GM18907 (cell line): ENCODE results near the gene SLC2A3.
"Not testable (repeated sequence)": the region's sequence is repeated elsewhere in the genome, so short reads cannot be mapped to it uniquely, and the experiment has no call there.

ENCODE experiments used
- ATAC-seq: cut with Tn5 transposase; IDR thresholded peaks from one replicate; pipeline ENCODE4 v1.9.1; 2021; ENCODE audit warnings: mild to moderate bottlenecking, moderate library complexity; ENCODE audit not compliant: unreplicated experiment

The SLC2A3 gene

DNA sequence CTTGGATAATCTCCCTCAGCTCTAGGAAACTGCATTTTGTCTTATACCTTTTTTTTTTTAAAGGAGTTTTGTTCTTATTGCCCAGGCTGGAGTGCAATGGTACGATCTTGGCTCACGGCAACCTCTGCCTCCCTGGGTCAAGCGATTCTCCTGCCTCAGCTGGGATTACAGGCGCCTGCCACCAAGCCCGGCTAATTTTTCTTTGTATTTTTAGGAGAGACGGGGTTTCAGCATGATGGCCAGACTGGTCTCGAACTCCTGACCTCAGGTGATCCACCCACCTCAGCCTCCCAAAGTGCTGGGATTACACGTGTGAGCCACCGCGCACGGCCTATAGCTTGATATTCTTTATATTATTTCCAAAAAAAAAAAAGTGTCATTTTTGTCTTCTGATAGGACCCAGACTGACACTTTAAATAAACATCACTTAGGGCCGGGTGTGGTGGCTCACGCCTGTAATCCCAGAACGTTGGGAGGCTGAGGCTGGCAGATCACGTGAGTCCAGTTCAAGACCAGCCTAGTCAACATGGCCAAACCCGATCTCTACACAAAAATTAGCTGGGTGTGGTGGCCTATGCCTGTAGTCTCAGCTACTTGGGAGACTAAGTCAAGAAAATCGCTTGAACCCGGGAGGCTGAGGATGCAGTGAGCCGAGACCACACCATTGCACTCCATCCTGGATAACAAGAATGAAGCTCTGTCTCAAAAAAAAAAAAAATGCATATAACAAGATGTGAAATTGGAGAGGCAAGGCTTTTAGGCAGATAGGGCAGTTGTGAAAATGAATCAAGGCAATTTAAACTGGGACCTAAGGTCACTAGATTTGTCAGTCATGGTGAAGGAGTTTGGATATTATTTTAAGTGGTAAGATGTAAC, 18.4 kb downstream of the SLC2A3 start:
- ATAC-seq, result no peak

DNA sequence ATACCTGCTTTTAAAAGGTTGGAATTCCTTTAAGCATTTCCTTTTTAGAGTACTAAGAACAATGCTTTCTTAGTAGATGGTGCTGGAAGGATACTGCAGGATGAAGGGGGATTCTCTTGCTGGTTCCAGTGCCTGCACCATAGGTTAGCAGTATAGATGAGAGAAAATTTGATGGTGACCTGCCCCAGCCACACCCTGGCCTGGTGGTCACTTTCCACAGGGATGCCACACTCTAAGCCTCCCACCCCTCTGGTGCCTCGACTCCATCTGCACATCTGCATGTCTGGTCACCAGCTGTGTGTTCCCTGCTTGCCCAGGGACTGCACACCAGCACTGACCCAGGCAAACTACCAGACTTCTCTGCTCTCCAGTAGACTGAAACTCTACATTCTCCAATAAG, 19.1 kb downstream of the SLC2A3 start:
- no peak for ATAC-seq

DNA sequence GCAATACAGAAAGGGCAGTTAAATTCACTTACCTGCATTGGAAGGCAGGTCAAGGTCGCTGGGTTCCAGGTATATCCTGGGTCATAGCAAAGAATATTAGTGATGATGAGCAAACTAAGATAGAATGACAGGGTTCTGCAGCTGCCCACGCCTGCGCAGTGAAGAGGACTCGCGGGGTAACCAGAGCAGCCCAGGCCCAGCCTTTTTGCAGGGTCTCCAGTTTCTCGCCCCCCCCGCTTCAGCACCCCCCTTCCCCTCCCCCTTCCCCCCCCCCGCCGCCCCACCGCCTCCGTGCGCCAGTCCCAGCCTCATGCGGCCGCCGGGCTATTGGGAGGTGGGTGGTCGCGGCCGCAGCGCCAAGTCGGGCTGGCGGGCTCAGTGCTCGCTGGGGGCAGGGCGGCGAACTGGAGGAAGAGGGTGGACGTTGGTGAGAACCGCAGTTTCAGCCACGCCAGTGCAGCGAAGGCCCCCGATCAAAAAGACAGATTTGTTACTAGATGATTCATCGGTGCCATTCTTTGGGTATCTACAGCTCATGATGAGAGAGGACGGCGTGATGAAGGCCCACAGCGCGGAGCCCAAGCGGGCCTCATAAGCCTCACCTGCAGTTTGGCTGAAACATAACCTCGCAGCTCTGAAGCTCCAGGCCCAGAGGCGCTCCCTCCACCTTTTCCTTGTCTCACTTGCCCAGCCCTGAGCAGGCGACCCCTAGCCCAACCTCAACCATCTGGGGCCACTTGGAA, 20.2 kb downstream of the SLC2A3 start:
- no peak for ATAC-seq

DNA sequence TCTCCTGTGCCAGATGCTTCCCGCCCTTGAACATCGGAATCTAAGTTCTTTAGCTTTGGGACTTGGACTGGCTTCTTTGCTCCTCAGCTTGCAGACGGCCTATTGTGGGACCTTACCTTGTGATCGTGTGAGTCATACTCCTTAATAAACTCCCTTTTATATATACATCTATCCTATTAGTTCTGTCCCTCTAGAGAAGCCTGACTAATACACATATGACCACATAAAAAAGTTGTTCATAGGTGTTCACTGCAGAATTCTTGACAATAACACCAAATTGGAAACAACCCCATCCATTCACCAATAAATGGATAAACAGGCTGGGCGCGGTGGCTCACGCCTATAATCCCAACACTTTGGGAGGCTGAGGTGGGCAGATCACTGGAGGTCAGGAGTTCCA, 25.9 kb downstream of the SLC2A3 start:
- ATAC-seq, result not testable (repeated sequence)

DNA sequence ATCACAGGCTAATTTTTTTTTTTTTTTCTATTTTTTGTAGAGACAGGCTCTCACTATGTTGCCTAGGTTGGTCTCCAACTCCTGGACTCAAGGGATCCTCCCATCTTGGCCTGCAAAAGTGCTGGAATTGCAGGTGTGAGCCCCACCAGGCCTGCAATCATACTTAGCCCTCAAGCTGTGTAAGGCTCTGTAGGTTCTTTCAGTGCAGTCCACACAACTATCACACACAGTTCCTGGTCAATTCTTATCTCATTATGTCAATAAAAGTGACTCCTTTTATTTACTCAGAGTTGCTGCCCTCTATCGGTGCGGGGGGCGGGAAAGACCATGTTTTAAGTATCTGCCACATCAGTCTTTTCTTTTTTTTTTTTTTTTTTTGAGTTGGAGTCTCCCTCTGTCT, 29.0 kb downstream of the SLC2A3 start:
- ATAC-seq, result no peak

DNA sequence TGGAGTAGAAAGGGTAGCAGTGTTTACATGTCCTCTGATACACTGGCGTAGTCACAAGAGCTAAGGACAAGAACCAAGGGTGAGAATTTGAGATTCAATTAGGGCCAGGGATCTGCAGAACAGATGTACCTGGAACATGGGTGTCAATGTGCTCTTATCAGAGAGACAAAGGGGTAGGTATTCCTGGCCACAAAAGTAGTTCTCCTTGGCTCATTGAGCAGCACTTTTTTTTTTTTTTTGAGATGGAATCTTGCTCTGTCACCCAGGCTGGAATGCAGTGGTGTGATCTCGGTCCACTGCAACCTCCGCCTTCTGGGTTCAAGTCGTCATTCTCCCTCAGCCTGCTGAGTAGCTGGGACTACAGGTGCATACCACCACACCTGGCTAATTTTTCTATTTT, 29.7 kb downstream of the SLC2A3 start:
- not testable (repeated sequence) for ATAC-seq

DNA sequence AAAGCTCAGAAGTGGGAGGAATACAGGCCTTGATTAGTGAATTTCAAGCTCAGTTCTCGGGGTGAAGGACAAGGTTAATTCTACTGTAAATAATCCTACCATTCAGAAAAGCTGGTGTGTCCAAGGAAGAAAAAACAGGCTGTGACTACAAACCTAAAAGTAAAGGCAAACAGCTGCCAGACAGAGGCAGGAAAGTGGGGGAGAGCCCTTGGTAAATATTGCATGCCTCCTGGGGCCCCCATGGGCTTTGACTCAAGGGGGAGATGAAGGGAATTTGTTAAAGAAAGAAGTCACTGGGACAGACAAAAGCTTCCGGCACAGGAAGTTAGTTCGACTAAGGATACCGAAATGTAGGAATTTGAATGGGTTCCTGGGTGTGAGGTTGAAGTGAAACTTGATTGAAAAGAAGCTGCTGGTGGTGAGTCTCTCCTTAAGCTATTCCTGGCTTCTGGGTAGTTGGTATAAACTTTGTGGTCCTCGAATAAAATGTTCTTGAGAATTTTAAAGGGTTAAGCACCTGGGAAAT, 30.3 kb downstream of the SLC2A3 start:
- not testable (repeated sequence) for ATAC-seq

DNA sequence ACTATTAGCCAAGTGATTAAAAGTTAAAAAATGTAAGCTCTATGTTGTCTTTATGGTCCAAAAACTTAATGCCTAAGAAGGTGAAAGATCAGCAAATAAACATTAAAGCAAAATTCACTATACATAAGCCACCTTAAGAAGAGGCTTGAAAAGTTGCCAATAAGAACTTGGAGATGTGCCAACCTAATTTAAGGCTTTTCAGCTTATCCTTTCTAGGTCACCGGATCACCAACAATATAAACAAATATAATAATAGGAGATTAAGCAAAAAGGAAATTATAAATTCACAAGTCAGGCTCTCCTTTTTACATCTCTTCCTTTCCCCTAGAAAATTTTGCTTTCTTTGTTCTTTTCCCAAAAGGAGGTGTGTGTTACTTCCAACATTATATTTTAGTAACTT, 30.9 kb downstream of the SLC2A3 start:
- ATAC-seq, result no peak

DNA sequence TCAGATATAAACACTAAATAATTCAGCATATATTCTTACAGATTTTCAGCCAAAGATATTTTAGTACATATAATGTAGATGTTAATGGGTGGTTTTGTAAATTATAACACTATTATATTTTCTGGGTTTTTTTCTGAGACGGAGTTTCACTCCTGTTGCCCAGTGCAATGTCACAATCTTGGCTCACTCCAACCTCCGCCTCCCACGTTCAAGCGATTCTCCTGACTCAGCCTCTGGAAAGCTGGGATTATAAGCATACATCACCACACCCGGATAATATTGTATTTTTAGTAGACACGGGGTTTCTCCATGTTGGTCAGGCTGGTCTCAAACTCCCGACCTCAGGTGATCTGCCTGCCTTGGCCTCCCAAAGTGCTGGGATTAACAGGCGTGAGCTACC, 33.6 kb downstream of the SLC2A3 start:
- not testable (repeated sequence) for ATAC-seq

DNA sequence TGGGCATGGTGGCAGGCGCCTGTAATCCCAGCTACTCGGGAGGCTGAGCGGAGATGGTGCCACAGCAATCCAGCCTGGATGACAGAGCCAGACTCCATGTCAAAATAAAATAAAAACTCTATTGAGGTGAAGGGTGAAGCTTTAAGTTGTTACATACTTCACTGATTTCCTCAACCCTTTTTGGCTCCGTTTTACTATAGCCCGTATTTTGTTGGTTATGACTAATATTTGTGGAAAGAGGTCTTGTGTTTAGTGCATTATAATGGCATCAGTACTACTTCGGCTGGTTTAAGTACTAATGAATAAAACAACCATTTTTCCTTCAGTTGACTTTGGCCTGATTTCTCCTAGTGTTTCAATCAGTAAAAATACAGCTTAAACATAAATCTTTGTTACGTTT, 36.2 kb downstream of the SLC2A3 start:
- no peak for ATAC-seq

DNA sequence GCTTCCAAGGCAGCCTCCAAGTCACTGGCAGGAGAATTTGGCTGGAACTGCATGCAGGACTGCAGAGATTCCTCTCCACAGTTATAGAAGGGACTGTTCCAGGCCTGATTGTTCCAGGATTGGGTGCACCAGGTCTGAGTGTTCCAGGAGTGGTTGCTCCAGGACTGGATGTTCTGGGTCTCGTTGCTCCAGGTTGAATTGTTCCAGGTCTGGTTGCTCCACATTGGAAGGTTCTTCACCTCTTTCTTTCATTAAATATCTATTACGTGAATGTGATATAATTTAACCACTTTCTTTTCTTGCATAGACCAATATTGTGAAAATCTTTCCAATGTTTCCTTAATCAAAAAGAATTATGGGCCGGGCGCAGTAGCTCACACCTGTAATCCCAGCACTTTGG, 39.3 kb downstream of the SLC2A3 start:
- ATAC-seq, result not testable (repeated sequence)

DNA sequence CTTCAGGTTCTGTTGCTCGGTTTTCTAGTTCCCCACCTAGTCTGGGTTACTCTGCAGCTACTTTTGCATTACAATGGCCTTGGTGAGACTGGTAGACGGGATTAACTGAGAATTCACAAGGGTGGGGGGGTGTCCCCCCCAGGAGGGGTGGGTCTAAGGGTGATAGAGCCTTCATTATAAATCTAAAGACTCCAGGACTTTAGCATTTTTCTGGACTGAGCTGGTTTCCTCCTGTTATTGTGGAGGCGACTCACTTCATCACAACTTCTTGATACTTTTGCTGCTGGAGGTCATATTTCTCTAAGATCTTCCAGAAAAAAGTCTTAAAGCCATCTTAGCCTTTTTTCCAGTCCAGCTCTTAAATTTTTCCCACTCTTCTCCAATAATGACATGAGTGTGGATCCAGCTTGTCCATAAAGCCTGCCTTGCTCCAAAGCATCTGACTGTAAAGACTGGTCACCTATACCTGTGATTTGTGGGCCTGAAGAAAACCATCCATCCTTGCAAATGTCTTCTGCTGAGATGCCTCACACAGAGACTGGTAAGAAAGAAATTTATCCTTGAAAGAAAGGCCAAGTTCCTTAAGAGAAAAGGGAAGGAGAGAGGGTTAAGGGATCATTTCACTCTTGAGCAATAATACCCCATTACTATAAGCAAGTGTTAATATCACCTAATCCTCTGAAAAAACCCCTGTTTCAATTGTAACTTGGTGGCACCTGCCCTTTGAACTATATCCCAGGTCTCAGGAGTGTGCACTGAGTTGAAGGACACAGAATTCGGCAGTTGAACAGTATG, 43.6 kb downstream of the SLC2A3 start:
- ATAC-seq, result no peak

DNA sequence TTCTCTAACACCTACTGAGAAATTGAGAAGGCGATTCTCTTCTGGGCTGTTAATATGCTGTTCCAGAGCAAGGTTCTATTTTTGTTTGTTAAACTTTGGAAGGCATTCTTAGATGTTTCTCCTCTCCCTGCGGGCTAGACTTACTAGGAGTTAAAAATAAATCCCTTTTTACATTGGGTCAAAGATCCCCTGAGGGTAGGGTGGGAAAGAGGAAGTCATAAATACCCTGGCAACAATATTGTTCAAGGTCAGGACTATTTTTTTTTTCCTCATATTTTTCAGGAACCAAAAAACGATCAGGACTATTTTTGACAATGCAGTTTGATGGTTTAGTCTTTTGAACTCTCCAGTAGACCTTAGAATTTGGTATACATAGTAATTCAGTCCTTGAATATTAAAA, 51.3 kb downstream of the SLC2A3 start:
- no peak for ATAC-seq

DNA sequence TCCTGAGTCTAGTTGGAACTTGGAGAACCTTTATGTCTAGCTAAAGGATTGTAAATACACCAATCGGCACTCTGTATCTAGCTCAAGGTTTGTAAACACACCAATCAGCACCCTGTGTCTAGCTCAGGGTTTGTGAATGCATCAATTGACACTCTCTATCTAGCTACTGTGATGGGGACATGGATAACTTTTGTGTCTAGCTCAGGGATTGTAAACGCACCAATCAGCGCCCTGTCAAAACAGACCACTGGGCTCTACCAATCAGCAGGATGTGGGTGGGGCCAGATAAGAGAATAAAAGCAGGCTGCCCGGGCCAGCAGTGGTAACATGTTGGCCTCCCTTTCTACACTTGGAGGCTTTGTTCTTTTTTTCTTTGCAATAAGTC, 54.3 kb downstream of the SLC2A3 start:
- ATAC-seq, result not testable (repeated sequence)

DNA sequence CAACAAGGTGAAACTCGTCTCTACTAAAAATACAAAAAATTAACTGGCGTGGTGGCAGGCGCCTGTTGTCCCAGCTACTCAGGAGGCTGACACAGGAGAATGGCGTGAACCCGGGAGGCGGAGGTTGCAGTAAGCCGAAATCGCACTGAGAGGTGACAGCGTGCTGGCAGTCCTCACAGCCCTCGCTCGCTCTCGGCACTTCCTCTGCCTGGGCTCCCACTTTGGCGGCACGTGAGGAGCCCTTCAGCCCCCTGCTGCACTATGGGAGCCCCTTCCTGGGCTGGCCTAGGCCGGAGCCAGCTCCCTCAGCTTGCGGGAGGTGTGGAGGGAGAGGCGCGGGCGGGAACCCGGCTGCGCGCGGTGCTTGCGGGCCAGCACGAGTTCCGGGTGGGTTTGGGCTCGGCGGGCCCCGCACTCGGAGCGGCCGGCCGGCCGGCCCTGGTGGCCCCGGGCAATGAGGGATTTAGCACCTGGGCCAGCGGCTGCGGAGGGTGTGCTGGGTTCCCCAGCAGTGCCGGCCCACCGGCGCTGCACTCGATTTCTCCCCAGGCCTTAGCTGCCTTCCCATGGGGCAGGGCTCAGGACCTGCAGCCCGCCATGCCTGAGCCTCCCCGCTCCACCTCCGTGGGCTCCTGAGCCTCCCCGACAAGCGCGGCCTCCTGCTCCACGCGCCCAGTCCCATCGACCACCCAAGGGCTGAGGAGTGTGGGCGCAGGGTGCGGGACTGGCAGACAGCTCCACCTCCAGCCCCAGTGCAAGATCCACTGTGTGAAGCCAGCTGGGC, 54.8 kb downstream of the SLC2A3 start:
- not testable (repeated sequence) for ATAC-seq

DNA sequence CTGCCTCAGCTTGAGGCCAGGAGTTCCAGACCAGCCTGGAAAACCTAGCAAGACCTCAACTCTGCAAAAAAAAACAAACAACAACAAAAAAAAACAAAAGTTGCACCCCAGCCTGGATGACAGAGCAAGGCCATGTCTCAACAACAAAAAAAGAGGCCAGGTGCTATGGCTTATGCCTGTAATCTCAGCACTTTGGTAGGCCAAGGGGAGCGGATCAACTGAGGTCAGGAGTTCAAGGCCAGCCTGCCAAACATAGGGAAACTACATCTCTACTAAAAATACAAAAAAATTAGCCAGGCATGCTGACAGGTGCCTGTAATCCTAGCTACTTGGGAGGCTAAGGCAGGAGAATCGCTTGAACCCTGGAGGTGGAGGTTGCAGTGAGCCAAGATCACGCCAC, 56.7 kb downstream of the SLC2A3 start:
- ATAC-seq, result no peak

DNA sequence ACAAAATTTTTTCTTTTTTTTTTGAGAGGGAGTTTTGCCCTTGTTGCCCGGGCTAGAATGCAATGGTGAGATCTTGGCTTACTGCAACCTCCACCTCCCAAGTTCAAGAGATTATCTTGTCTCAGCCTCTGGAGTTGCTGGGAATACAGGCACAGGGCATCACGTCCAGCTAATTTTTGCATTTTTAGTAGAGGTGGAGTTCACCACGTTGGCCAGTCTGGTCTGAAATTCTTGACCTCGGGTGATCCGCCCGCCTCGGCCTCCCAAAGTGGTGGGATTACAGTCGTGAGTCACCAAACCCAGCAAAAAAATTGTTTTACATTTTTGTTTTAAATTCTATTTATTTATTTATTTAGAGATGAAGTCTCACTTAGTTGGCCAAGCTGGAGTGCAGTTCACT, 58.6 kb downstream of the SLC2A3 start:
- ATAC-seq, result no peak

DNA sequence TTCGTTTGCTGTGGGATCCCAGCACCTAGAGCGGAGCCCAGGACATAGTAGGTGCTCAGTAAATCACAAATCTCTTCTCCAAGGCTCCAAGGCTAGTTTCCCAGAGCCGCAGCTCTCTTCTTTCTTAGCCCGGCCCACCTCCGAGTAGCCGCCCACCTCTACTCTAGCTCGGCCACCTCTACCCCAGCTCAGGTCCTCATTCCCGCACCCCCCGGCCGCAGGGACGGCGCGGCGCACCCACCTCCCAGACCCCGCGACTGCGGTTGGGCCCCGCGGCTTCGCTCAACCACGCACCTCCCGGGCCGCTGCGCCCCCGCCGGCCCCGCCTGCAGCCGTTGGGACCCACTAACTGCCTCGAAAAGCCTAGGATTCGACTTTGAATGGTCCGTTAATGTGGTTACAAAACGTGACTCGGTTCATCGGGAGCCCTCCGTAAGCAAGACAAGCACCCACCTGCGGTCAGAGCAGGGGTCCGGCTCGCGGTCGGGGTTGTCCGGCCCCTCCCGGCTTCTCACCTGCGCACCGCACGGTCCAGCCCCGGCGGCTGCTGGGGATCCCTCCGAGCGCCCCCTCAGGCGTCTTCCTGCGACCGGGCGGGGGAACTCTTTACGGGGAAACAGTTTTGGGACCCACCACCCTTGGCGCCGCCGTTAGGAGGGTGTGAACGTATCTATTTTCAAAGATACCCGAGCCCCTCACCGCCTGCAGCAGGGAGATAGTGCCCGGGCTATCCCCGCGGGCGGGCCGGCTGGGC, 63.2 kb downstream of the SLC2A3 start, which contains the start of gene SLC2A14:
Gene SLC2A14, minus strand, starts transcription at position 350 of the 754 bp plus-strand sequence. CDS start 3,035 bp downstream, outside the sequence.
- ATAC-seq, result no peak

DNA sequence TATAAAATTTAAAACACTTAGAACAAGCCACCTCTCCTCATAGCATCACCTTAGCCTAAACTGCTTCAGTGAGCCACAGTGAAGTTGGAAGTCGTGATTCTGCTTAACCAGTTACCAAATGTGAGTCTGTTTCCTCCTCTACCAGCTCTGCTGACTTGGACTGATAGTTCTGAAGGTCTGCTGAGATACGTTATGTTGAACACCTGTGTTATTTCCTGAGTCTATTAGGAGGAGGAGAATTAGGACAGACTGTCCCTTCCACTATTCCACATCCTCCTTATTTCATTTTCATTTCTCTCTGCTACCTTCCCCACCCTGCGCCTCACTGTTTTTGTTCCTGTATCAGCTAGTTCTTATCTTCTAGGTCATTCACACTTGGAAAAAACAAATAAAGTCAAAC, 65.7 kb downstream of the SLC2A3 start:
- no peak for ATAC-seq
